T-helper 2 cell treated with Interferon-gamma antibody and Interleukin-4, amounts not matched to agents 100 ng/mL and 5 ng/mL, for 36 hours (primary cell): ENCODE results near the gene CLVS2. TPM values are rescaled to one million over a fixed set of nuclear protein-coding genes. Genes with fewer than 3 reads are reported as not detected.

ENCODE experiments used
- intact Hi-C: fragments of 100-400 bp; cut with micrococcal nuclease; formaldehyde crosslinking; loops from one replicate; pipeline ENCODE4 v1.15.1; 2023
- total RNA-seq: library from RNA; stranded (reverse); gene quantifications from 2 replicates; pipeline ENCODE4 v1.2.3, GENCODE V29; 2022

Gene CLVS2, protein sequence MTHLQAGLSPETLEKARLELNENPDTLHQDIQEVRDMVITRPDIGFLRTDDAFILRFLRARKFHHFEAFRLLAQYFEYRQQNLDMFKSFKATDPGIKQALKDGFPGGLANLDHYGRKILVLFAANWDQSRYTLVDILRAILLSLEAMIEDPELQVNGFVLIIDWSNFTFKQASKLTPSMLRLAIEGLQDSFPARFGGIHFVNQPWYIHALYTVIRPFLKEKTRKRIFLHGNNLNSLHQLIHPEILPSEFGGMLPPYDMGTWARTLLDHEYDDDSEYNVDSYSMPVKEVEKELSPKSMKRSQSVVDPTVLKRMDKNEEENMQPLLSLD
- not detected in 2 replicates for total RNA-seq

DNA sequence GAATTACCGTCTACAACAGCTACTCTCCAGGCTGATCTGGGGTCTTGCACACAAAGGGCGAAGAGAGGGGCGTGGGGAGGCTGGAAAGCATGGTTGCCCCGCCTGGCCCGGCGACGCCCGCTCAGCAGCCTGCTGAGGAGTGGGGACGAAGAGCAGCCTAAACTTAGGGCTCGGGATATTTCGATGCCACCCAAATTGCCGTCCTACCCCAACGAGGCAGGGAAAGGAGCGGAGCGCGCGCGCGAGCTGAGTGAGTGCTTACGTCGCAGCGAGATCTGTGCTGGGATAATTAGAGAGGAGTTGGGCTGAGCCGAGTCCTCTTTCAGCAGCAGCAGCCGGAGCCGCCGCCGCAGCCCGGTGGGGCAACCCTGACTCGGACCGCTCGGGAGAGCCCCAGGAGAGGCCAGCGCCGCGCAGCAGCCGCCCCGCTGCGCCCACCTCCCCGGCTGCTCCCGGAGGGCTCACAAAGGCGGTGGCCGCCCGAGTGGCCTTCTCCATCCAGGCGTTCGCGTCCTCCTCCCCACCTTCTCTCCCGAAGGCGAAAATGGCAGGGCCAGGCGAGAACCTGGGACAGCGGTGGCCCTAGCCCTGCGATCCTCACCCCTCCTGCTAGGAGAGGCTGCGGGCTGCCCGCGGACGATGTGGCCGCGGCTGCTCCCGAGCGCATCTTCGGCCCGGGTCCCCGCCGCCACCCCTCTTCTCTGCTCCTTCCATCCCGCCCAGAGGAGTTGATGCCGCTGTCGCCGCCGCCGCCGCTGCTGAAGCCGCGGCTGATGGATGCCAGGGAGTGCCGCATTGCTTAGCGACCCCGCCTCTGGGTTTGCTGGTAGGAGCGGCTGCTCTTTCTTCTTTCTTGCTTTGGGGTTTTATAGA, at the start of gene CLVS2:
CLVS2 (plus strand) TSS at position 315 of the 873 bp plus-strand sequence. CDS start 1,543 bp downstream, outside the sequence.
- intact Hi-C loops: no loop called here

DNA sequence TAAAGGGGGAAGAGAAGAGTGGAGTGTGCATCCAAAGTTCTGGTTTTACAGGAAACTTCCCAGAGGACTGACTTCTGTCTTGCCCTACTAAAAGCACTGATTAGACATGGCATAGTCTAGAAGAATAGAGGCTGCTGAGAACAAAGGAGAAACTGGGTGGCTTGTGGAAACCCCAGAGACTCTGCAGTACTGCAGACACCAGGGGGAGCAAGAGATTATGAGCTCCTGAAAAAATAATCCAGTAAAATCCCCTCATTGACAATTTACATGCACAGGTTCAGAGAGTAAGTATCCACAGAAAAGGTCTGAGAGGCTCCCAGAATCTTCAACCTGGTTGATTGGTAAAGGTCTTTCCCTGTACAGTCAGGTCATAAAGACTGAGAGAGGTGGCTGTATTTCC, 48.7 kb upstream of the CLVS2 start:
- intact Hi-C loops: no loop called here

DNA sequence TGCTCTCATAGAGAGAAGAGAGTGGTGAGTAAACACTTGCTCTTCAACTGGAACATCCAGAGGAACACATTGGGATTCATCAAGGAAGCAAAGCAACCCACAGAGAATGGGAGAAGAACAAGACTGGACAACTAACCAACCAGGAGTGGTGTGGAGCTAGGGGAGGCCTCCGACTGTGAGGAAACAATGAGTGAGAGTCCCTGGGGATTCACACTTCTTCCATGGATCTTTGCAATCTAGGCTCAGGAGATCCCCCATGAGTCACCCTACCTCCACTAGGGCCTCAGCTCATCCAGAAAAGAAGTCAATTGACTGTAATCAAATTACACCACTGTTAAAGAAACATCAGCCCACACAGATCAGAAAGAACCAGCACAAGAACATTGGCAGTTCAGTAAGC, 42.3 kb upstream of the CLVS2 start:
- intact Hi-C loops: no loop called here

GRCh38 chr6:122956376-122956775, 39.7 kb upstream of the CLVS2 start:
- intact Hi-C loops: no loop called here

GRCh38 chr6:122962000-122962624, 33.9 kb upstream of the CLVS2 start:
- intact Hi-C loops: no loop called here

GRCh38 chr6:122969999-122970533, 26.0 kb upstream of the CLVS2 start:
- intact Hi-C loops: no loop called here

GRCh38 chr6:122977180-122977579, 18.9 kb upstream of the CLVS2 start:
- intact Hi-C loops: no loop called here

DNA sequence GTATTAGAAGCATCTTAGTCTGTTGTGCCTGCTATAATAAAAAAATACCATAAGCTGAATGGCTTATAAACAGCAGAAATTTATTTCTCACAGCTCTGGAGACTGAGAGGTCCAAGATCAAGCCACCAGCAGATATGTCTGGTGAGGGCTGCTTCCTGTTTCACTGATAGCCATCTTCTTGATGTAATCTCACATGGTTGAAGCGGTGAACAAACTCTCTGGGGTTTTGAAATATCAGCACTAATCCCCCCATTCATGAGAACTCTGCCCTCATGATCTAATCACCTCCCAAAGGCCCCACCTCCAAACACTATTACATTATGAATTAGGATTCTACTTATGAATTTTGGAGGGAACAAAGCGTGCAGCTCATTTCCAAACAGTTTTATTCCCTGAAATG, 11.6 kb upstream of the CLVS2 start:
- intact Hi-C loops: no loop called here

DNA sequence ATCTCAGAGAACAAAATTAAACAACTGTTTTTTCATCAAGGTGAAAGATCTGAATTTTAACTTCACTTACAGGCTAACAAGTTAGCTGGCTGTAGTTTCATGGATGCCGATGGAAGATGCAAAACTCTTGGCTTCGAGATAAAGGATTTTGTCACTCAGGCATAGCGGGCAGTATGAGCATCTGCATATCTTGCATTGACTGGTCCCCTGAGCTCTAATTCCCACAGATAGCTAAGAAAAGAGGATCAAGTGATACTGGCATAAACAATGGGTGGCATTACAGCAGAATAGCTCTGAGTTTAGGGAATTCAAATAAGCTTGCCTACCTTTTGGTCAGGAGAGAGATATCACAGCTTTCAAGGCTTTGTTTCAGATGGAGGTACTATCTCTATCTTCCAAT, 1.8 kb upstream of the CLVS2 start:
- intact Hi-C loops: no loop called here

- intact Hi-C loops: no loop called here
These were observed 915 bp downstream of the CLVS2 start for GRCh38 chr6:122996794-122997505.

GRCh38 chr6:122997541-122998150, 1.6 kb downstream of the CLVS2 start:
- intact Hi-C loops: no loop called here

DNA sequence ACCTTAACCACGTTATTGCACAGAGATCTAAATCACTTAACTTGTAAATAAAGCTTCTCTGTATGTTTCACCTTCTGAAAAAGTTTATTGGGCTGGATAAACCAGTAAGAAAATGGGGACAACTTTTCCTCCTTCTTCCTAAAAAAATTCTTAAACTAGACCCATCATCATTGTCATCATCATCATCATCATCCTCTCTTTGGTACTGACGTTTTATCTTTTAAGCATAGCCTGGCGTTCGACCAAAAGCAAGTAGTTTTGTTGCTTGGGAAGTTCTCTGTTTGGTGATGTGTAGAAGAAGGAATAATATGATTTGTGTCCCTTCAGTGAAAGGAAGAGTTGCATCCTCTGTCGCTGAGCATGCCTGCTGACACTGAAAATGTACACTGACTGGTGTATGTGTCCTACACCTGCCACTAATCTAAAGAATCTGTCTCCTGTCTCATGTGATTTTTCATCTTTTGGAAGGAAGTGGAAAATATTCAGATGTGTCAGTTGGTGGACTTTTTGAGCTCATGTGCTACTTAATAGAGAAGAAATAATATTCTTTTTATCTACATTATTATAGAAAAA, 2.5 kb downstream of the CLVS2 start:
- intact Hi-C loops: no loop called here

DNA sequence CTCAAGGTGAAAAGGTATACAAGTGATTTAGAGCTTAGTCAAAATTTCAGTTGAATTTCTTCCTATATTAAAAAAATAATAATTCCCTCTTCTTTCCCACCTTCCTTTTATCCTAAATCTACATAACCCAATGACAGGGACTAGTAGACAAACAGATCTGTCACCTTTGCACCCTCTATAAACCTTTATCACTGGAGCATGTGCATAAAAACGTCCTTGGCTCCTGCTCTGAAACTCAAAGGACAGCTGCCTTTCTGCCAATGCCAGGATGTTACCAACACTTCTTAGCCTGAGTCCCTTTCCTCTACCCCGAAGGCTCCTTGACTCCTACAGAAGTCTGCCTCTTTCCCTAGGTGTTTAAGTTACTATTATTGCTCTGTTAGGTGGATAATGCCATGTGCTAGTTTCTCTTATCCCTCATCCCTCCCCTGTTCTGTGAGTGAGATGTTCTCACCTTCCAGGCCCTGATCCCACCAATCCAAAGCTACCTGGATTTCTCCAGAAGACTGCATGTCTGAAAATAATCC, 4.3 kb downstream of the CLVS2 start:
- intact Hi-C loops: no loop called here

GRCh38 chr6:123001540-123001939, 5.5 kb downstream of the CLVS2 start:
- intact Hi-C loops: no loop called here

GRCh38 chr6:123007885-123008284, 11.8 kb downstream of the CLVS2 start:
- intact Hi-C loops: no loop called here

DNA sequence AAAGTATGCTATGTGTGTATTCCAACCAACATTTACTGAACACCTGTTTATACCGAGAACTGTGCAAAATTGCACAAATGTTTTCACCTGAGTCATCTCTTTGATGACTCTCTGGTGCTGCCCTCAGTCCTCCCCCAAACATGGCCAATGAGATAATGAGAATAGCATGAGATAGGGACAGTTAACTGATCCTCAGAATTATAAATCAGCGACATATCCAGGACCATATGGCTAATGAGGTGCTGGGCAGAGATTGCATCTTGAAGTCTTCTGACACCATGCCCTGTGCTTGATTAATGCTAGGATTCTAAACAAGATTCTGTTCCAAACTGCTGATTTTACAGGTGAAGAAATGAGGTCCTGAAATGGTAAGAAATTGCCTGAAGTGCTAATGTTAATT, 13.0 kb downstream of the CLVS2 start:
- intact Hi-C loops: no loop called here

GRCh38 chr6:123014835-123015234, 18.8 kb downstream of the CLVS2 start:
- intact Hi-C loops: no loop called here

- intact Hi-C loops: no loop called here
These were observed 20.5 kb downstream of the CLVS2 start for GRCh38 chr6:123016431-123017103.

DNA sequence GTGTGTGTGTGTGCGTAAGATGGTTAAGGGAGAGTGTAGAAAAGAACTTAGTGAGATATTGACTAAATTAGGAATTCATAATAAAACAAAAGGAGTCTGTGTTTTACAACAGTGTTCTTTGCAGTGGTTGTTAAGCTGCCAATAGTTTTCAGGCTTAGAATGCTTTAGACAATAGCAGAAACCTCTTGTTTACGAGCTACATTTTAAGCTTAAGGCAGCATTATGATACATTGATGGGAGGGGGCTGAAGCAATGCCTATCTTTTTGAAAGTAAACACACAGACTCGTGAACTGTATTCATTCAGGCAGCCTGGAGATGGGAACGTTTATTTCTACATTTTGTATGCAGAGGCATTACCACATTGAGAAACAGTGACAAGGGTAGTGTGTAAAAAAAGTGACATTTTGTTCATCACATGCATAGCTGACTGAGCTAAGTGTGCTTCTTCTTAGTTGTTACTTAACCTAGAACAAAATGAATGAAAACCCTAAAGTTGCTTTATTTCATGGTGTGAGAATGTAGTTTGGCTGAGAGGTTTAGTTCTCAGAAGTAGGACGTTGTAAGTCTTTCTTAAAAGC, 21.2 kb downstream of the CLVS2 start:
- intact Hi-C loops: no loop called here
